Natural killer cell (primary cell): Measurements from ENCODE around the gene FLYWCH1. TPM values are rescaled to one million over a fixed set of nuclear protein-coding genes. Genes with fewer than 3 reads are reported as not detected.

ENCODE experiments used
- ATAC-seq, 3 donors: fragments of 150-1000 bp in 2 of 3; fragments of 200-7000 bp in 1 of 3; cut with Tn5 transposase; 1 replicate in 1 of 3; 2 replicates in 2 of 3; pipeline ENCODE4 v1.10.0; 2021; ENCODE audit warnings: mild to moderate bottlenecking in 2 of 3, moderate library complexity in 2 of 3
- DNase-seq, 2 donors: peaks; one replicate each; pipeline versions ENCODE4 v3.0.0 to v3.0.0-alpha.2; 2013 to 2021; ENCODE audit warnings: mixed read lengths in 1 of 2
- H3K27ac ChIP-seq: one replicate; pipeline ENCODE4 v1.5.1; 2013; ENCODE audit warnings: mild to moderate bottlenecking, low read length
- H3K27me3 ChIP-seq: one replicate; pipeline ENCODE4 v1.6.1; 2013; ENCODE audit warnings: low read length; ENCODE audit not compliant: control insufficient read depth, insufficient read depth
- H3K36me3 ChIP-seq: one replicate; pipeline ENCODE4 v1.6.1; 2013; ENCODE audit warnings: low read length; ENCODE audit not compliant: control insufficient read depth, insufficient read depth
- H3K4me1 ChIP-seq: one replicate; pipeline ENCODE4 v1.6.1; 2013; ENCODE audit warnings: low read length; ENCODE audit not compliant: control insufficient read depth, insufficient read depth
- H3K4me3 ChIP-seq: one replicate; pipeline ENCODE4 v1.5.1; 2013; ENCODE audit warnings: low read length
- H3K9me3 ChIP-seq: one replicate; pipeline ENCODE4 v1.6.1; 2013; ENCODE audit warnings: low read length; ENCODE audit not compliant: control insufficient read depth, insufficient read depth
- H3K27ac Mint-ChIP-seq, 2 donors: one replicate each; pipeline ENCODE4 v1.8.0; 2022; ENCODE audit warnings: mild to moderate bottlenecking in 2 of 2, mixed read lengths in 2 of 2, moderate library complexity in 1 of 2
- H3K27me3 Mint-ChIP-seq, 2 donors: one replicate each; pipeline ENCODE4 v1.8.0; 2022; ENCODE audit warnings: low read depth in 2 of 2, mixed read lengths in 2 of 2
- H3K36me3 Mint-ChIP-seq: one replicate; pipeline ENCODE4 v1.8.0; 2022; ENCODE audit warnings: mixed read lengths
- H3K4me1 Mint-ChIP-seq, 2 donors: one replicate each; pipeline ENCODE4 v1.8.0; 2022; ENCODE audit warnings: mixed read lengths in 2 of 2
- H3K4me3 Mint-ChIP-seq: one replicate; pipeline ENCODE4 v1.8.0; 2022; ENCODE audit warnings: mild to moderate bottlenecking, moderate library complexity, mixed read lengths
- H3K9me3 Mint-ChIP-seq, 2 donors: one replicate each; pipeline ENCODE4 v1.8.0; 2022; ENCODE audit warnings: mixed read lengths in 2 of 2
- CTCF ChIP-seq: fragments of 200-600 bp; IDR thresholded peaks from one replicate; pipeline ENCODE4 v1.8.0; 2022; ENCODE audit warnings: antibody characterized with exemption
- WGBS: methylation state at CpG from one replicate; pipeline ENCODE4 v1.1.7; 2013; ENCODE audit warnings: missing lambda C conversion rate; ENCODE audit not compliant: insufficient coverage; 5-methylcytosine and 5-hydroxymethylcytosine counted together
- intact Hi-C: fragments of 100-400 bp; cut with micrococcal nuclease; formaldehyde crosslinking; loops from one replicate; pipeline ENCODE4 v1.14.2; 2022
- total RNA-seq, 4 donors: library from RNA; stranded (reverse); fragments of 120-200 nt in 1 of 4; gene quantifications; one replicate each; pipeline versions ENCODE4 v1.2.3 to v1.2.4, GENCODE V29; 2013 to 2022

The FLYWCH1 gene
- total RNA-seq, 3 donors from 2014 or later (not counting 1 experiment from before 2014, with no cell fraction given) = 85.1 to 148 (median 130) TPM

- no peaks in the 10 kb centered on the region for H3K27me3 ChIP-seq
- no peak for TF ChIP-seq CTCF
- H3K27me3 Mint-ChIP-seq = no peaks in the 10 kb centered on the region
- peak overlapping the region; percentile 86 for H3K4me3 Mint-ChIP-seq
- no peaks in the 10 kb centered on the region for H3K36me3 ChIP-seq
- H3K4me1 Mint-ChIP-seq = peaks cover 0 to 11% of the 10 kb centered on the region in 2 donors
- intact Hi-C loops = no loop called here
- no peaks in the 10 kb centered on the region for H3K36me3 Mint-ChIP-seq
- H3K9me3 Mint-ChIP-seq = no peaks in the 10 kb centered on the region
- no peak for DNase-seq
- peaks cover 27% of the 10 kb centered on the region for H3K4me1 ChIP-seq
- no peak overlapping the region for H3K4me3 ChIP-seq
- no peak for ATAC-seq
- WGBS = 91% methylated on average over 5 of the region's 5 CpGs
- H3K9me3 ChIP-seq = no peaks in the 10 kb centered on the region
- no peak overlapping the region for H3K27ac Mint-ChIP-seq
- no peak overlapping the region for H3K27ac ChIP-seq
Observed at GRCh38 chr16:2982402-2982801, 70.7 kb downstream of the FLYWCH1 start.

GRCh38 chr16:2983706-2984136 lies 72.0 kb downstream of the FLYWCH1 start:
- peak; percentile 80 for TF ChIP-seq CTCF
- peaks cover 0 to 11% of the 10 kb centered on the region in 2 donors for H3K4me1 Mint-ChIP-seq
- Histone ChIP-seq H3K4me1 (peaks cover 27% of the 10 kb centered on the region), H3K9me3 (no peaks in the 10 kb centered on the region), H3K4me3 (no peak overlapping the region), H3K27me3 (no peaks in the 10 kb centered on the region), H3K27ac (no peak overlapping the region), H3K36me3 (no peaks in the 10 kb centered on the region)
- peak overlapping the region in 1 of 2 donors; percentile 24 for H3K27ac Mint-ChIP-seq
- H3K36me3 Mint-ChIP-seq = no peaks in the 10 kb centered on the region
- 6% methylated on average over 42 of the region's 42 CpGs for WGBS
- H3K4me3 Mint-ChIP-seq = peak overlapping the region; percentile 55
- ATAC-seq (peak; percentile 55 to 67 (median 64)), DNase-seq (peak; percentile 56 to 78)
- intact Hi-C loops = no loop called here
- H3K9me3 Mint-ChIP-seq = no peaks in the 10 kb centered on the region
- no peaks in the 10 kb centered on the region for H3K27me3 Mint-ChIP-seq

GRCh38 chr16:2985462-2985861 lies 73.7 kb downstream of the FLYWCH1 start:
- no peaks in the 10 kb centered on the region for H3K27me3 Mint-ChIP-seq
- intact Hi-C loops = no loop called here
- no peak for DNase-seq
- WGBS = 95% methylated on average over 9 of the region's 9 CpGs
- no peak for TF ChIP-seq CTCF
- H3K27ac Mint-ChIP-seq = no peak overlapping the region
- H3K36me3 ChIP-seq = no peaks in the 10 kb centered on the region
- H3K4me3 ChIP-seq = no peak overlapping the region
- ATAC-seq = no peak
- no peaks in the 10 kb centered on the region for H3K9me3 ChIP-seq
- no peaks in the 10 kb centered on the region for H3K9me3 Mint-ChIP-seq
- peaks cover 21% of the 10 kb centered on the region for H3K4me1 ChIP-seq
- H3K4me3 Mint-ChIP-seq = no peak overlapping the region
- H3K4me1 Mint-ChIP-seq = peaks cover 0 to 11% of the 10 kb centered on the region in 2 donors
- H3K27ac ChIP-seq = no peak overlapping the region
- no peaks in the 10 kb centered on the region for H3K27me3 ChIP-seq
- no peaks in the 10 kb centered on the region for H3K36me3 Mint-ChIP-seq

GRCh38 chr16:2985893-2986355 lies 74.2 kb downstream of the FLYWCH1 start:
- no peak overlapping the region for H3K27ac Mint-ChIP-seq
- WGBS = 93% methylated on average over 15 of the region's 15 CpGs
- H3K4me1 Mint-ChIP-seq = peaks cover 0 to 10% of the 10 kb centered on the region in 2 donors
- H3K4me3 Mint-ChIP-seq = no peak overlapping the region
- Histone ChIP-seq H3K9me3 (no peaks in the 10 kb centered on the region), H3K4me3 (no peak overlapping the region), H3K4me1 (peaks cover 18% of the 10 kb centered on the region), H3K36me3 (no peaks in the 10 kb centered on the region), H3K27ac (no peak overlapping the region), H3K27me3 (no peaks in the 10 kb centered on the region)
- H3K27me3 Mint-ChIP-seq = no peaks in the 10 kb centered on the region
- intact Hi-C loops = no loop called here
- H3K36me3 Mint-ChIP-seq = no peaks in the 10 kb centered on the region
- no peaks in the 10 kb centered on the region for H3K9me3 Mint-ChIP-seq
- ATAC-seq (no peak), DNase-seq (no peak)
- no peak for TF ChIP-seq CTCF
